GM12801 (cell line): ENCODE measurements around the gene DOCK8.

Experiments
- CTCF ChIP-seq: IDR thresholded peaks from one replicate; pipeline ENCODE4 v1.5.1; 2011; ENCODE audit warnings: control low read depth; ENCODE audit not compliant: insufficient read length; ENCODE audit errors: extremely low read depth

Gene DOCK8

GRCh38 chr9:214351-214647, 366 bp upstream of the DOCK8 start:
- TF ChIP-seq CTCF = no peak

GRCh38 chr9:215631-216155, 1.0 kb downstream of the DOCK8 start:
- no peak for TF ChIP-seq CTCF

- TF ChIP-seq CTCF = no peak
These were observed 2.2 kb downstream of the DOCK8 start for GRCh38 chr9:216866-217265.

- no peak for TF ChIP-seq CTCF
These were observed 3.3 kb downstream of the DOCK8 start for GRCh38 chr9:217950-218349.

GRCh38 chr9:219670-220365, 5.2 kb downstream of the DOCK8 start:
- no peak for TF ChIP-seq CTCF

- TF ChIP-seq CTCF = no peak
These were observed 7.5 kb downstream of the DOCK8 start for GRCh38 chr9:221989-222776.

- TF ChIP-seq CTCF = no peak
These were observed 8.5 kb downstream of the DOCK8 start for GRCh38 chr9:223152-223551.
